HCT116 (cell line): ENCODE measurements around the gene OPN5.

ENCODE experiments used
- JUND ChIP-seq: IDR thresholded peaks from 2 replicates; pipeline ENCODE4 v1.6.1; 2012
- YY1 ChIP-seq: IDR thresholded peaks from 2 replicates; pipeline ENCODE4 v1.6.1; 2011; ENCODE audit warnings: low read length, low read depth, moderate library complexity, mild to moderate bottlenecking; ENCODE audit not compliant: insufficient replicate concordance; ENCODE audit errors: extremely low read depth
- TF ChIP-seq, protein P1 (sequence below): IDR thresholded peaks from 2 replicates; pipeline ENCODE4 v1.6.1; 2012; ENCODE audit warnings: low read depth
- TF ChIP-seq, protein P2 (sequence below), 3 experiments: fragments of 200-600 bp in 1 of 3; sonication (generic) in 1 of 3; IDR thresholded peaks in 2 of 3; conservative IDR thresholded peaks in 1 of 3; 2 replicates each; pipeline ENCODE4 v1.5.1; 2012 to 2017; ENCODE audit warnings: low read depth in 2 of 3, low read length in 2 of 3, antibody characterized with exemption in 1 of 3, borderline replicate concordance in 1 of 3, control low read depth in 1 of 3, mild to moderate bottlenecking in 1 of 3, mixed read lengths in 1 of 3, mixed run types in 1 of 3, moderate library complexity in 1 of 3; ENCODE audit not compliant: insufficient read depth in 1 of 3

DNA sequence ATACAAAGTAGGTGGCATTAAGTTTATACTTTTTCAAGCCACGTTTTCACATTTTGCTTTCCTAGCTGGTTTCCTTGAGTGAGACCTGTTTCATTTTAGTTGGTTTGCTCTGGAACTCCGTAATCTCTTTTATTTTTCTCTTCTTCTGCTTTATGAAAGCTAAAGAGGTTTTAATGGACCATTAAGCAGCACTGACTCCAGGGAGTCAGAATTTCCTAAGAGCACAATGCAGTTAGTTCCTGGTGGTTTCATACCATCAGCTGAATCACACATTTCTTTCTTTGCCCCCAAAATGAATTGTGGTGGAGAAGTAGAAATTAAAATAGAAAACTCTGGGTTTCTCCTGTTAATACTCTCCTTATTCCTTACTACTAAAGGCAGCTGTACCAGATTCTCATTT lies 3.4 kb downstream of the OPN5 start:
- TF ChIP-seq, protein P1, sequence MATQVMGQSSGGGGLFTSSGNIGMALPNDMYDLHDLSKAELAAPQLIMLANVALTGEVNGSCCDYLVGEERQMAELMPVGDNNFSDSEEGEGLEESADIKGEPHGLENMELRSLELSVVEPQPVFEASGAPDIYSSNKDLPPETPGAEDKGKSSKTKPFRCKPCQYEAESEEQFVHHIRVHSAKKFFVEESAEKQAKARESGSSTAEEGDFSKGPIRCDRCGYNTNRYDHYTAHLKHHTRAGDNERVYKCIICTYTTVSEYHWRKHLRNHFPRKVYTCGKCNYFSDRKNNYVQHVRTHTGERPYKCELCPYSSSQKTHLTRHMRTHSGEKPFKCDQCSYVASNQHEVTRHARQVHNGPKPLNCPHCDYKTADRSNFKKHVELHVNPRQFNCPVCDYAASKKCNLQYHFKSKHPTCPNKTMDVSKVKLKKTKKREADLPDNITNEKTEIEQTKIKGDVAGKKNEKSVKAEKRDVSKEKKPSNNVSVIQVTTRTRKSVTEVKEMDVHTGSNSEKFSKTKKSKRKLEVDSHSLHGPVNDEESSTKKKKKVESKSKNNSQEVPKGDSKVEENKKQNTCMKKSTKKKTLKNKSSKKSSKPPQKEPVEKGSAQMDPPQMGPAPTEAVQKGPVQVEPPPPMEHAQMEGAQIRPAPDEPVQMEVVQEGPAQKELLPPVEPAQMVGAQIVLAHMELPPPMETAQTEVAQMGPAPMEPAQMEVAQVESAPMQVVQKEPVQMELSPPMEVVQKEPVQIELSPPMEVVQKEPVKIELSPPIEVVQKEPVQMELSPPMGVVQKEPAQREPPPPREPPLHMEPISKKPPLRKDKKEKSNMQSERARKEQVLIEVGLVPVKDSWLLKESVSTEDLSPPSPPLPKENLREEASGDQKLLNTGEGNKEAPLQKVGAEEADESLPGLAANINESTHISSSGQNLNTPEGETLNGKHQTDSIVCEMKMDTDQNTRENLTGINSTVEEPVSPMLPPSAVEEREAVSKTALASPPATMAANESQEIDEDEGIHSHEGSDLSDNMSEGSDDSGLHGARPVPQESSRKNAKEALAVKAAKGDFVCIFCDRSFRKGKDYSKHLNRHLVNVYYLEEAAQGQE: no peak
- TF ChIP-seq YY1 (no peak), JUND (no peak)
- TF ChIP-seq, protein P2, sequence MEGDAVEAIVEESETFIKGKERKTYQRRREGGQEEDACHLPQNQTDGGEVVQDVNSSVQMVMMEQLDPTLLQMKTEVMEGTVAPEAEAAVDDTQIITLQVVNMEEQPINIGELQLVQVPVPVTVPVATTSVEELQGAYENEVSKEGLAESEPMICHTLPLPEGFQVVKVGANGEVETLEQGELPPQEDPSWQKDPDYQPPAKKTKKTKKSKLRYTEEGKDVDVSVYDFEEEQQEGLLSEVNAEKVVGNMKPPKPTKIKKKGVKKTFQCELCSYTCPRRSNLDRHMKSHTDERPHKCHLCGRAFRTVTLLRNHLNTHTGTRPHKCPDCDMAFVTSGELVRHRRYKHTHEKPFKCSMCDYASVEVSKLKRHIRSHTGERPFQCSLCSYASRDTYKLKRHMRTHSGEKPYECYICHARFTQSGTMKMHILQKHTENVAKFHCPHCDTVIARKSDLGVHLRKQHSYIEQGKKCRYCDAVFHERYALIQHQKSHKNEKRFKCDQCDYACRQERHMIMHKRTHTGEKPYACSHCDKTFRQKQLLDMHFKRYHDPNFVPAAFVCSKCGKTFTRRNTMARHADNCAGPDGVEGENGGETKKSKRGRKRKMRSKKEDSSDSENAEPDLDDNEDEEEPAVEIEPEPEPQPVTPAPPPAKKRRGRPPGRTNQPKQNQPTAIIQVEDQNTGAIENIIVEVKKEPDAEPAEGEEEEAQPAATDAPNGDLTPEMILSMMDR (IDR thresholded peaks at IDR 0.05 in 2 of 3, conservative IDR thresholded peaks at IDR 0.05 in 1 of 3; ENCODE audit: borderline replicate concordance in 1 of 3, insufficient read depth in 1 of 3, low read depth in 2 of 3, low read length in 2 of 3): no peak
